HEK293 (cell line): ENCODE results near the gene GNG7.

ENCODE experiments used
- CTCF ChIA-PET: fragments of 350-600 bp; formaldehyde crosslinking; extraction: SDS; loops from one replicate; lab custom pipeline; 2021; ENCODE audit warnings: antibody characterized with exemption; lab: Yijun Ruan, JAX
- POLR2A ChIA-PET: fragments of 300-600 bp; formaldehyde crosslinking; extraction: SDS; loops from one replicate; lab custom pipeline; 2020; ENCODE audit warnings: antibody characterized with exemption, inconsistent platforms; lab: Yijun Ruan, JAX
- H3K27ac ChIP-seq: fragments of 200-500 bp; sonication (Bioruptor generic); 2 replicates; pipeline ENCODE4 v1.5.1; 2014; ENCODE audit warnings: low read depth, low read length, control low read depth, inconsistent platforms; ENCODE audit errors: extremely low read depth
- H3K36me3 ChIP-seq, 2 experiments: fragments of 200-500 bp in 1 of 2; sonication (Bioruptor generic) in 1 of 2; 1 replicate in 1 of 2; 2 replicates in 1 of 2; pipeline ENCODE4 v1.5.1; 2014 to 2017; ENCODE audit warnings: inconsistent platforms in 2 of 2, low read length in 2 of 2; ENCODE audit not compliant: control insufficient read depth in 2 of 2, insufficient read depth in 1 of 2
- H3K4me1 ChIP-seq: fragments of 200-500 bp; sonication (Bioruptor generic); 2 replicates; pipeline ENCODE4 v1.5.1; 2014; ENCODE audit warnings: mild to moderate bottlenecking, low read length, inconsistent platforms; ENCODE audit not compliant: control insufficient read depth, insufficient read depth
- H3K4me3 ChIP-seq: 2 replicates; pipeline ENCODE4 v1.5.1; 2011; ENCODE audit warnings: low read depth, mild to moderate bottlenecking, control low read depth, low read length, moderate library complexity
- H3K9me3 ChIP-seq: fragments of 200-500 bp; sonication (Bioruptor generic); 2 replicates; pipeline ENCODE4 v1.5.1; 2014; ENCODE audit warnings: low read depth, low read length, inconsistent platforms; ENCODE audit not compliant: control insufficient read depth, insufficient read depth
- SETDB1 ChIP-seq: IDR thresholded peaks from one replicate; pipeline ENCODE4 v1.6.1; 2017; ENCODE audit warnings: mild to moderate bottlenecking, low read length, moderate library complexity, mixed read lengths; ENCODE audit not compliant: insufficient read length
- SP2 ChIP-seq: fragments of 450-650 bp; formaldehyde crosslinking; IDR thresholded peaks from 2 replicates; pipeline ENCODE4 v1.5.1; 2016; ENCODE audit warnings: missing biosample characterization, missing genetic modification characterization
- SP7 ChIP-seq: fragments of 450-650 bp; formaldehyde crosslinking; IDR thresholded peaks from 2 replicates; pipeline ENCODE4 v1.5.1; 2016; ENCODE audit warnings: missing biosample characterization, missing genetic modification characterization
- ZNF112 ChIP-seq: fragments of 450-650 bp; formaldehyde crosslinking; IDR thresholded peaks from 2 replicates; pipeline ENCODE4 v1.5.0; 2017; ENCODE audit warnings: missing biosample characterization, missing genetic modification characterization
- ZNF157 ChIP-seq: fragments of 450-650 bp; formaldehyde crosslinking; IDR thresholded peaks from 2 replicates; pipeline ENCODE4 v1.5.1; 2016; ENCODE audit warnings: missing biosample characterization, missing genetic modification characterization
- ZNF335 ChIP-seq: fragments of 450-650 bp; formaldehyde crosslinking; conservative IDR thresholded peaks from 2 replicates; pipeline ENCODE4 v1.5.1; 2016; ENCODE audit warnings: missing biosample characterization, missing genetic modification characterization
- ZNF354C ChIP-seq: fragments of 450-650 bp; formaldehyde crosslinking; IDR thresholded peaks from 2 replicates; pipeline ENCODE4 v1.5.1; 2016; ENCODE audit warnings: missing biosample characterization, missing genetic modification characterization, low read depth, borderline replicate concordance
- ZNF488 ChIP-seq: fragments of 450-650 bp; formaldehyde crosslinking; IDR thresholded peaks from 2 replicates; pipeline ENCODE4 v1.5.1; 2016; ENCODE audit warnings: missing biosample characterization, missing genetic modification characterization
- ZNF510 ChIP-seq: fragments of 450-650 bp; formaldehyde crosslinking; IDR thresholded peaks from 2 replicates; pipeline ENCODE4 v1.5.1; 2018; ENCODE audit warnings: mild to moderate bottlenecking, missing genetic modification characterization, missing biosample characterization; ENCODE audit not compliant: insufficient replicate concordance
- ZNF549 ChIP-seq: fragments of 450-650 bp; IDR thresholded peaks from 2 replicates; pipeline ENCODE4 v1.5.1; 2018; ENCODE audit warnings: missing biosample characterization, missing genetic modification characterization, mild to moderate bottlenecking, inconsistent platforms, moderate library complexity
- ZNF580 ChIP-seq: fragments of 450-650 bp; formaldehyde crosslinking; IDR thresholded peaks from 2 replicates; pipeline ENCODE4 v1.5.1; 2016; ENCODE audit warnings: missing biosample characterization, missing genetic modification characterization
- ZNF600 ChIP-seq: fragments of 450-650 bp; formaldehyde crosslinking; IDR thresholded peaks from 2 replicates; pipeline ENCODE4 v1.5.1; 2016; ENCODE audit warnings: missing biosample characterization, missing genetic modification characterization
- ZNF629 ChIP-seq: fragments of 450-650 bp; formaldehyde crosslinking; IDR thresholded peaks from 2 replicates; pipeline ENCODE4 v1.5.1; 2017; ENCODE audit warnings: missing biosample characterization, missing genetic modification characterization
- ZNF76 ChIP-seq: fragments of 450-650 bp; formaldehyde crosslinking; IDR thresholded peaks from 2 replicates; pipeline ENCODE4; 2016; ENCODE audit warnings: low read depth, missing biosample characterization, missing genetic modification characterization, borderline replicate concordance
- ZSCAN4 ChIP-seq: fragments of 450-650 bp; formaldehyde crosslinking; IDR thresholded peaks from 2 replicates; pipeline ENCODE4 v1.5.1; 2017; ENCODE audit warnings: missing biosample characterization, missing genetic modification characterization

GNG7 gene

GRCh38 chr19:2485428-2485827 lies 217.1 kb downstream of the GNG7 start (continued):
- TF ChIP-seq ZNF600 (tag by site-specific recombination): no peak
- TF ChIP-seq SP7 (tag by site-specific recombination): no peak
- TF ChIP-seq, all 188 proteins: peak for 2

GRCh38 chr19:2484178-2484937 lies 218.1 kb downstream of the GNG7 start:
- TF ChIP-seq ZNF76 (tag by site-specific recombination) (no peak), SP2 (no peak), ZNF510 (tag by site-specific recombination) (no peak), ZNF335 (tag by site-specific recombination) (no peak), ZNF580 (tag by site-specific recombination) (no peak), SETDB1 (peak; percentile 18), ZNF157 (tag by site-specific recombination) (peak; percentile 98)
- ChIA-PET POLR2A (interaction anchor here (1.1 to 1.5 kb wide), 2 partner anchors 9 to 94 kb away, joined by 4 to 17 read pairs; partner anchors contain the start of gene GADD45B), CTCF (interaction anchor here (0.6 to 1.2 kb wide), 2 partner anchors 98 to 130 kb away, joined by 4 read pairs; no protein-coding TSS in a partner anchor)

GRCh38 chr19:2483484-2484151 lies 218.9 kb downstream of the GNG7 start:
- no peaks in the 10 kb centered on the region for H3K9me3 ChIP-seq
- no peaks in the 10 kb centered on the region for H3K36me3 ChIP-seq
- CTCF ChIA-PET: interaction anchor here (0.6 to 1.2 kb wide), 2 partner anchors 98 to 573 kb away, joined by 4 read pairs; no protein-coding TSS in a partner anchor
- POLR2A ChIA-PET: interaction anchor here (1.5 kb wide), 1 partner anchor 8 kb away, joined by 17 read pairs; the partner anchor contains the start of gene GADD45B
- no peaks in the 10 kb centered on the region for H3K4me1 ChIP-seq
- H3K27ac ChIP-seq: no peak overlapping the region
- H3K4me3 ChIP-seq: no peak overlapping the region
- TF ChIP-seq SETDB1 (peak; percentile 74), ZNF354C (tag by site-specific recombination) (no peak), ZNF157 (tag by site-specific recombination) (peak; percentile 98)

More at GRCh38 chr19:2484178-2484937, 218.1 kb downstream of the GNG7 start:
- Histone ChIP-seq H3K36me3 (no peaks in the 10 kb centered on the region), H3K9me3 (no peaks in the 10 kb centered on the region), H3K4me3 (no peak overlapping the region), H3K4me1 (no peaks in the 10 kb centered on the region; the same call in 1 of the 2 replicates), H3K27ac (no peak overlapping the region)

GRCh38 chr19:2483084-2483483 lies 219.4 kb downstream of the GNG7 start:
- Histone ChIP-seq H3K4me3 (no peak overlapping the region), H3K36me3 (no peaks in the 10 kb centered on the region), H3K4me1 (peaks cover 2% of the 10 kb centered on the region; the same call in 1 of the 2 replicates), H3K9me3 (no peaks in the 10 kb centered on the region), H3K27ac (no peak overlapping the region)
- TF ChIP-seq ZNF549 (tag by site-specific recombination) (no peak), SETDB1 (peak; percentile 89)
- POLR2A ChIA-PET: no interaction called here
- CTCF ChIA-PET: interaction anchor here (0.6 kb wide), 1 partner anchor 573 kb away, joined by 4 read pairs; no protein-coding TSS in a partner anchor

- peaks cover 5% of the 10 kb centered on the region for H3K4me1 ChIP-seq
- H3K36me3 ChIP-seq: no peaks in the 10 kb centered on the region
- no peaks in the 10 kb centered on the region for H3K9me3 ChIP-seq
- CTCF ChIA-PET: no interaction called here
- peak; percentile 92 for TF ChIP-seq ZSCAN4 (tag by site-specific recombination)
- TF ChIP-seq ZNF488 (tag by site-specific recombination): no peak
- TF ChIP-seq ZNF112 (tag by site-specific recombination): no peak
- no peak for TF ChIP-seq ZNF629 (tag by site-specific recombination)
- TF ChIP-seq SP2: no peak
- TF ChIP-seq, all 188 proteins: peak for 1
- Histone ChIP-seq H3K4me3 (no peak overlapping the region), H3K27ac (no peak overlapping the region)
- POLR2A ChIA-PET: no interaction called here
Measured at GRCh38 chr19:2482354-2483038, 220.0 kb downstream of the GNG7 start.
